ENCODE measurements around the gene CNTNAP2.

DNA sequence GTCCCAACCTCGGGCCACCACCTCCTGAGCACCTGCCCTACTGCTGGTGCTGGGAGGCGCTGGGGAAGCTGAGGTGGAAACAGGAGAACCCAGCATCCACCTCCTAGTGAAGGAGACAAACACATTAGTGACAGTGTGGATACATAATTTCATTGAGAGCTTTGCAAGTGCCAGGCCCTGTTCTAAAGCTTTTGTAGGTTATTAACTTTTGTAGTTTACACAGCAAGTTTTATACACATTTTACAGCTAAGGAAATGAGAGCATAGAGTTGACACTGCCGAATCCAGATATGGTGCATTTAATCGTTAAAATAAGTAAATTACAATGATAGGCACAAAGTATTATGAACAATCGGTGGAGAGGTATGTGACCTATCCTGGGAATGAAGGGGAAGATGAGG lies 2007.9 kb downstream of the CNTNAP2 start:
- TF ChIP-seq, protein P1, sequence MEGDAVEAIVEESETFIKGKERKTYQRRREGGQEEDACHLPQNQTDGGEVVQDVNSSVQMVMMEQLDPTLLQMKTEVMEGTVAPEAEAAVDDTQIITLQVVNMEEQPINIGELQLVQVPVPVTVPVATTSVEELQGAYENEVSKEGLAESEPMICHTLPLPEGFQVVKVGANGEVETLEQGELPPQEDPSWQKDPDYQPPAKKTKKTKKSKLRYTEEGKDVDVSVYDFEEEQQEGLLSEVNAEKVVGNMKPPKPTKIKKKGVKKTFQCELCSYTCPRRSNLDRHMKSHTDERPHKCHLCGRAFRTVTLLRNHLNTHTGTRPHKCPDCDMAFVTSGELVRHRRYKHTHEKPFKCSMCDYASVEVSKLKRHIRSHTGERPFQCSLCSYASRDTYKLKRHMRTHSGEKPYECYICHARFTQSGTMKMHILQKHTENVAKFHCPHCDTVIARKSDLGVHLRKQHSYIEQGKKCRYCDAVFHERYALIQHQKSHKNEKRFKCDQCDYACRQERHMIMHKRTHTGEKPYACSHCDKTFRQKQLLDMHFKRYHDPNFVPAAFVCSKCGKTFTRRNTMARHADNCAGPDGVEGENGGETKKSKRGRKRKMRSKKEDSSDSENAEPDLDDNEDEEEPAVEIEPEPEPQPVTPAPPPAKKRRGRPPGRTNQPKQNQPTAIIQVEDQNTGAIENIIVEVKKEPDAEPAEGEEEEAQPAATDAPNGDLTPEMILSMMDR (IDR thresholded peaks at IDR 0.05; ENCODE audit: borderline replicate concordance, extremely low read depth, low read length, poor library complexity, severe bottlenecking), result no peak
- TF ChIP-seq EZH2 (IDR thresholded peaks at IDR 0.05; ENCODE audit: borderline replicate concordance, low read depth, low read length, severe bottlenecking), result no peak
